HepG2 (cell line): ENCODE results near the gene HSP90AA1. TPM values are rescaled to one million over a fixed set of nuclear protein-coding genes. Genes with fewer than 3 reads are reported as not detected.

Experiments
- ATAC-seq: fragments of 200-7000 bp; cut with Tn5 transposase; 3 replicates; pipeline ENCODE4 v1.9.1; 2020; ENCODE audit warnings: mild to moderate bottlenecking, moderate library complexity
- BruUV-seq: library from RNA; stranded (reverse); fragments of 400-500 nt; replicated peaks from 2 replicates; lab custom pipeline; 2021; lab: Mats Ljungman, UMichigan
- CTCF ChIA-PET: fragments of 300-600 bp; formaldehyde crosslinking; extraction: SDS; loops from one replicate; lab custom pipeline; 2021; ENCODE audit warnings: low total read pairs, inconsistent platforms, low intra/inter-chr PET ratio; lab: Yijun Ruan, JAX
- POLR2A ChIA-PET: fragments of 350-600 bp; sonication (Branson Sonifier 250); formaldehyde crosslinking; loops from one replicate; lab custom pipeline; 2020; ENCODE audit warnings: antibody characterized with exemption, inconsistent platforms; lab: Yijun Ruan, JAX
- DNase-seq: peaks from one replicate; pipeline ENCODE4 v3.0.0-alpha.2; 2015; ENCODE audit warnings: low spot score
- FAIRE-seq: peaks from 3 replicates; lab custom pipeline; 2011; peaks lifted over from hg19 to GRCh38; lab: Jason Lieb, UNC
- H2AFZ ChIP-seq: one replicate; pipeline ENCODE4 v1.6.1; 2011; ENCODE audit warnings: low read length, inconsistent platforms
- H3K27ac ChIP-seq: fragments of 300-600 bp; 3 replicates; pipeline ENCODE4 v1.8.0; 2011; ENCODE audit warnings: mixed run types, mild to moderate bottlenecking, mixed read lengths, low read length, inconsistent platforms; ENCODE audit not compliant: insufficient read depth; ENCODE audit errors: extremely low read length
- H3K27me3 ChIP-seq, 2 experiments: fragments of 200-600 bp in 1 of 2; 2 replicates in 1 of 2; 3 replicates in 1 of 2; pipeline versions ENCODE4 v1.6.0 to v1.8.0; 2011; ENCODE audit warnings: low read length in 2 of 2, mild to moderate bottlenecking in 2 of 2, moderate library complexity in 2 of 2, inconsistent platforms in 1 of 2; ENCODE audit not compliant: insufficient read depth in 2 of 2, control insufficient read depth in 1 of 2
- H3K36me3 ChIP-seq, 2 experiments: fragments of 200-600 bp in 1 of 2; replicated peaks in 1 of 2; 2 replicates in 1 of 2; 3 replicates in 1 of 2; pipeline versions ENCODE4 v1.5.1 to v1.8.0; 2011; ENCODE audit warnings: low read length in 2 of 2, inconsistent platforms in 1 of 2; ENCODE audit not compliant: insufficient read depth in 2 of 2, control insufficient read depth in 1 of 2
- H3K4me1 ChIP-seq: 2 replicates; pipeline ENCODE4 v1.5.1; 2012; ENCODE audit warnings: low read length, inconsistent platforms; ENCODE audit not compliant: insufficient read depth
- H3K4me2 ChIP-seq: 2 replicates; pipeline ENCODE4 v1.6.0; 2011; ENCODE audit warnings: low read depth, low read length, inconsistent platforms
- H3K4me3 ChIP-seq, 3 experiments: fragments of 200-600 bp in 1 of 3; sonication (generic), shearing (Covaris generic) in 1 of 3; replicated peaks in 1 of 3; 2 replicates each; pipeline ENCODE4 v1.5.1; 2011 to 2016; ENCODE audit warnings: low read length in 3 of 3, inconsistent platforms in 2 of 3, low read depth in 2 of 3, mild to moderate bottlenecking in 2 of 3, control low read depth in 1 of 3, mixed read lengths in 1 of 3; ENCODE audit not compliant: insufficient read depth in 1 of 3
- H3K79me2 ChIP-seq: one replicate; pipeline ENCODE4 v1.6.1; 2011; ENCODE audit warnings: low read length, inconsistent platforms; ENCODE audit not compliant: insufficient read depth
- H3K9ac ChIP-seq: 2 replicates; pipeline ENCODE4 v1.6.0; 2011; ENCODE audit warnings: mild to moderate bottlenecking, low read depth, low read length, inconsistent platforms; ENCODE audit not compliant: insufficient read depth
- H3K9me3 ChIP-seq: 2 replicates; pipeline ENCODE4 v1.5.1; 2012; ENCODE audit warnings: mild to moderate bottlenecking, low read length
- H4K20me1 ChIP-seq: 2 replicates; pipeline ENCODE4 v1.6.0; 2011; ENCODE audit warnings: inconsistent platforms, mild to moderate bottlenecking, low read length, moderate library complexity; ENCODE audit not compliant: insufficient read depth
- ATF7 ChIP-seq, 2 experiments: fragments of 450-650 bp in 1 of 2; sonication (generic) in 1 of 2; formaldehyde crosslinking in 1 of 2; IDR thresholded peaks; 2 replicates each; pipeline versions ENCODE4 v1.4.0 to v1.6.1; 2016 to 2020; ENCODE audit warnings: antibody characterized with exemption in 1 of 2, mild to moderate bottlenecking in 1 of 2, missing genetic modification reagents in 1 of 2
- E2F1 ChIP-seq: sonication (generic); formaldehyde crosslinking; IDR thresholded peaks from 2 replicates; pipeline ENCODE4 v1.5.0; 2020; ENCODE audit warnings: missing genetic modification reagents
- NR2C2 ChIP-seq: sonication (generic); formaldehyde crosslinking; IDR thresholded peaks from 2 replicates; pipeline ENCODE4 v1.4.0; 2020; ENCODE audit warnings: missing genetic modification reagents, mild to moderate bottlenecking, moderate library complexity, borderline replicate concordance
- PRMT3 ChIP-seq: sonication (generic); formaldehyde crosslinking; IDR thresholded peaks from 2 replicates; pipeline ENCODE4 v1.8.1; 2022; ENCODE audit warnings: low read depth, mild to moderate bottlenecking, moderate library complexity, missing genetic modification reagents, borderline replicate concordance
- RFX3 ChIP-seq: IDR thresholded peaks from 2 replicates; pipeline ENCODE4 v1.6.1; 2016; ENCODE audit warnings: missing biosample characterization, missing genetic modification reagents
- SUZ12 ChIP-seq: fragments of 150-350 bp; IDR thresholded peaks from 2 replicates; pipeline ENCODE4 v1.6.1; 2014; ENCODE audit warnings: low read depth, low read length
- TBP ChIP-seq: sonication (generic); formaldehyde crosslinking; IDR thresholded peaks from 2 replicates; pipeline ENCODE4 v1.5.0; 2020; ENCODE audit warnings: missing genetic modification reagents
- ZFX ChIP-seq: sonication (generic); formaldehyde crosslinking; IDR thresholded peaks from 2 replicates; pipeline ENCODE4 v1.4.0; 2020; ENCODE audit warnings: mild to moderate bottlenecking, low read depth, missing genetic modification reagents, moderate library complexity
- ZFY ChIP-seq: sonication (generic); formaldehyde crosslinking; IDR thresholded peaks from 2 replicates; pipeline ENCODE4 v1.4.0; 2020; ENCODE audit warnings: missing genetic modification reagents
- ZNF12 ChIP-seq: sonication (generic); formaldehyde crosslinking; IDR thresholded peaks from 2 replicates; pipeline ENCODE4 v1.5.0; 2020; ENCODE audit warnings: missing genetic modification reagents
- ZNF263 ChIP-seq: sonication (generic); formaldehyde crosslinking; IDR thresholded peaks from 2 replicates; pipeline ENCODE4 v1.4.0; 2020; ENCODE audit warnings: missing genetic modification reagents
- ZNF282 ChIP-seq: fragments of 450-650 bp; IDR thresholded peaks from 2 replicates; pipeline ENCODE4 v1.6.1; 2018; ENCODE audit not compliant: partially characterized antibody
- ZNF564 ChIP-seq: sonication (generic); formaldehyde crosslinking; IDR thresholded peaks from 2 replicates; pipeline ENCODE4 v1.8.1; 2023; ENCODE audit warnings: mild to moderate bottlenecking, missing genetic modification reagents
- ZNF777 ChIP-seq: sonication (generic); formaldehyde crosslinking; IDR thresholded peaks from 2 replicates; pipeline ENCODE4 v1.4.0; 2020; ENCODE audit warnings: missing genetic modification reagents
- ZNF781 ChIP-seq: sonication (generic); formaldehyde crosslinking; IDR thresholded peaks from 2 replicates; pipeline ENCODE4 v1.5.1; 2020; ENCODE audit warnings: borderline replicate concordance, mild to moderate bottlenecking, missing genetic modification reagents; ENCODE audit errors: not compliant biosample characterization
- ZNF816 ChIP-seq: sonication (generic); formaldehyde crosslinking; IDR thresholded peaks from 2 replicates; pipeline ENCODE4 v1.8.0; 2022; ENCODE audit warnings: missing genetic modification reagents, mild to moderate bottlenecking, borderline replicate concordance
- WGBS: methylation state at CpG from one replicate; pipeline ENCODE4 v1.1.6; 2017; ENCODE audit warnings: low lambda C conversion rate; 5-methylcytosine and 5-hydroxymethylcytosine counted together
- in situ Hi-C: cut with HindIII; loops from 2 replicates; pipeline ENCODE4 v1.10.0; 2017; ENCODE audit warnings: low pct_unique_long_range_greater_than_20kb; ENCODE audit not compliant: extremely low pct_ligation_motif_present
- intact Hi-C: fragments of 100-400 bp; cut with micrococcal nuclease; formaldehyde crosslinking; loops from one replicate; pipeline ENCODE4 v1.10.0; 2022; ENCODE audit not compliant: unreplicated experiment
- polyA plus RNA-seq, 8 experiments: library from polyadenylated mRNA; depleted of rRNA in 3 of 8; stranded (reverse) in 7 of 8; unstranded in 1 of 8; fragments of >200 nt; fragmentation: Illumina TruSeq in 4 of 8; extraction: Trizol in 4 of 8; gene quantifications; 2 replicates each; pipeline versions ENCODE4 v1.2.1 to v1.2.3, GENCODE V29; 2011 to 2016; ENCODE audit warnings: low read depth in 4 of 8, missing spikeins in 1 of 8, mixed read lengths in 1 of 8; ENCODE audit not compliant: insufficient read depth in 1 of 8
- total RNA-seq, 5 experiments: library from RNA; depleted of rRNA; stranded (reverse); fragments of >200 nt; fragmentation: Illumina TruSeq; extraction: Trizol; gene quantifications; 2 replicates each; pipeline ENCODE4 v1.2.3, GENCODE V29; 2016; ENCODE audit warnings: low read depth in 1 of 5
- TF ChIP-seq, protein P1 (sequence below): sonication (generic); formaldehyde crosslinking; IDR thresholded peaks from 2 replicates; pipeline ENCODE4 v1.8.1; 2023; ENCODE audit warnings: mild to moderate bottlenecking, missing genetic modification reagents, borderline replicate concordance
- TF ChIP-seq, protein P2 (sequence below): sonication (generic); formaldehyde crosslinking; IDR thresholded peaks from 2 replicates; pipeline ENCODE4 v1.5.0; 2020; ENCODE audit warnings: mild to moderate bottlenecking, missing genetic modification reagents, borderline replicate concordance

Gene HSP90AA1
- total and polyA plus RNA-seq, 2 of the 13 experiments (the other 11 are each of a cell fraction or from before 2014, with no cell fraction given) = 262 to 636 TPM

DNA sequence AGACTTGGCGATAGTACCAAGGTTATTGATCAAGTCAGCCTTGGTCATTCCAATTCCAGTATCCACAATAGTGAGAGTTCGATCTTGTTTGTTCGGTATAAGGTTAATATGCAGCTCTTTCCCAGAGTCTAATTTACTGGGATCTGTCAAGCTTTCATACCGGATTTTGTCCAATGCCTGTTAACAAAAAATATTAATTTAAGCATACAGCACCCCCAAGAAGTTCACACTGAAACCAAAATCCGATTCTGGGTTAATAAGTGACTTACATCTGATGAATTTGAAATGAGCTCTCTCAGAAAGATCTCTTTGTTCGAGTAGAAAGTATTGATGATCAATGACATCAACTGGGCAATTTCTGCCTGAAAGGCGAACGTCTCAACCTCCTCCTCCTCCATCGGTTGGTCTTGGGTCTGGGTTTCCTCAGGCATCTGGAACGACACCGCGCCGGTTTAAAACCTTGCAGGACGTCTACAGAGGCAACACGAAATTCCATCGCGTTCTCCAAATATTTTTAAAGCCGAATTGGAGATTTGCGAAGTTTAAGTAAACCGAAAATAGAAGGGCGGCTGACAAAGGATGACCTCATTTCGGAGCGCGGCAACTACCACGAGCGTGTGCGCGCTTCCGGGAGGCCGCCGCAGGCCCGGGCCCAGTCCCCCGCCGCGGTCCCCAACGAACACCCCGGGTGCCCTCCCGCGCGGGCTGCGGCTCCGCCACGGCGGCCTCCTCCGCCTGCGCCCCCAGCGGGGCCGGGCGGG, 716 bp downstream of the HSP90AA1 start:
- Histone ChIP-seq H4K20me1 (peaks cover 32% of the 10 kb centered on the region), H3K27ac (peak overlapping the region; percentile 83), H2AFZ (no peak overlapping the region), H3K4me2 (peak overlapping the region; percentile 78), H3K27me3 (no peaks in the 10 kb centered on the region; a peak in 1 of 5 replicates), H3K9ac (peak overlapping the region; percentile 96), H3K4me3 (peak overlapping the region; percentile 84 to 91 (median 90)), H3K4me1 (peaks cover 55% of the 10 kb centered on the region), H3K36me3 (peaks cover 18 to 39% of the 10 kb centered on the region in 2 experiments), H3K9me3 (no peaks in the 10 kb centered on the region), H3K79me2 (peaks cover 40% of the 10 kb centered on the region)
- BruUV-seq = TSS peak; percentile 62
- DNase-seq = no peak
- ATAC-seq = peak; percentile 9
- in situ Hi-C loops (loop anchor here (25.0 kb wide), 1 partner anchor 374 kb away; no protein-coding TSS in a partner anchor), intact Hi-C loops (loop anchor here (2.0 kb wide), 1 partner anchor 123 kb away; no protein-coding TSS in a partner anchor)
- under 1% methylated on average over 14 of the region's 49 CpGs for WGBS
- CTCF ChIA-PET = no interaction called here
- FAIRE-seq = peak; percentile 18
- POLR2A ChIA-PET = interaction anchor here (1.4 kb wide), 1 partner anchor 33 kb away, joined by 3 read pairs; no protein-coding TSS in a partner anchor
- TF ChIP-seq ZNF816 (CRISPR knock-in tag) = no peak
- TF ChIP-seq ZFX (CRISPR knock-in tag) = no peak
- TF ChIP-seq, protein P1, sequence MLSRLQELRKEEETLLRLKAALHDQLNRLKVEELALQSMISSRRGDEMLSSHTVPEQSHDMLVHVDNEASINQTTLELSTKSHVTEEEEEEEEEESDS (CRISPR knock-in tag) = no peak
- TF ChIP-seq RFX3 (CRISPR knock-in tag) = no peak
- peak; percentile 19; the same call in 1 of the 2 replicates for TF ChIP-seq ATF7 (IDR thresholded peaks at IDR 0.05)
- TF ChIP-seq ATF7 (CRISPR knock-in tag; IDR thresholded peaks at IDR 0.05) = no peak
- TF ChIP-seq ZNF263 = 0 out of 2 replicates have a peak, but pooled peaks have one; percentile 17
- peak; percentile 60 for TF ChIP-seq ZFY (CRISPR knock-in tag)
- no peak for TF ChIP-seq E2F1 (CRISPR knock-in tag)
- no peak for TF ChIP-seq SUZ12
- TF ChIP-seq ZNF777 = 0 out of 2 replicates have a peak, but pooled peaks have one; percentile 32
- TF ChIP-seq ZNF564 (CRISPR knock-in tag) = 0 out of 2 replicates have a peak, but pooled peaks have one; percentile 12
- no peak for TF ChIP-seq ZNF12 (CRISPR knock-in tag)
- TF ChIP-seq, protein P2, sequence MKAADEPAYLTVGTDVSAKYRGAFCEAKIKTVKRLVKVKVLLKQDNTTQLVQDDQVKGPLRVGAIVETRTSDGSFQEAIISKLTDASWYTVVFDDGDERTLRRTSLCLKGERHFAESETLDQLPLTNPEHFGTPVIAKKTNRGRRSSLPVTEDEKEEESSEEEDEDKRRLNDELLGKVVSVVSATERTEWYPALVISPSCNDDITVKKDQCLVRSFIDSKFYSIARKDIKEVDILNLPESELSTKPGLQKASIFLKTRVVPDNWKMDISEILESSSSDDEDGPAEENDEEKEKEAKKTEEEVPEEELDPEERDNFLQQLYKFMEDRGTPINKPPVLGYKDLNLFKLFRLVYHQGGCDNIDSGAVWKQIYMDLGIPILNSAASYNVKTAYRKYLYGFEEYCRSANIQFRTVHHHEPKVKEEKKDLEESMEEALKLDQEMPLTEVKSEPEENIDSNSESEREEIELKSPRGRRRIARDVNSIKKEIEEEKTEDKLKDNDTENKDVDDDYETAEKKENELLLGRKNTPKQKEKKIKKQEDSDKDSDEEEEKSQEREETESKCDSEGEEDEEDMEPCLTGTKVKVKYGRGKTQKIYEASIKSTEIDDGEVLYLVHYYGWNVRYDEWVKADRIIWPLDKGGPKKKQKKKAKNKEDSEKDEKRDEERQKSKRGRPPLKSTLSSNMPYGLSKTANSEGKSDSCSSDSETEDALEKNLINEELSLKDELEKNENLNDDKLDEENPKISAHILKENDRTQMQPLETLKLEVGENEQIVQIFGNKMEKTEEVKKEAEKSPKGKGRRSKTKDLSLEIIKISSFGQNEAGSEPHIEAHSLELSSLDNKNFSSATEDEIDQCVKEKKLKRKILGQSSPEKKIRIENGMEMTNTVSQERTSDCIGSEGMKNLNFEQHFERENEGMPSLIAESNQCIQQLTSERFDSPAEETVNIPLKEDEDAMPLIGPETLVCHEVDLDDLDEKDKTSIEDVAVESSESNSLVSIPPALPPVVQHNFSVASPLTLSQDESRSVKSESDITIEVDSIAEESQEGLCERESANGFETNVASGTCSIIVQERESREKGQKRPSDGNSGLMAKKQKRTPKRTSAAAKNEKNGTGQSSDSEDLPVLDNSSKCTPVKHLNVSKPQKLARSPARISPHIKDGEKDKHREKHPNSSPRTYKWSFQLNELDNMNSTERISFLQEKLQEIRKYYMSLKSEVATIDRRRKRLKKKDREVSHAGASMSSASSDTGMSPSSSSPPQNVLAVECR (CRISPR knock-in tag) = 0 out of 2 replicates have a peak, but pooled peaks have one; percentile 14
- TF ChIP-seq ZNF781 (CRISPR knock-in tag) = no peak
- no peak for TF ChIP-seq ZNF282
- TF ChIP-seq PRMT3 (CRISPR knock-in tag) = 0 out of 2 replicates have a peak, but pooled peaks have one; percentile 2
- TF ChIP-seq TBP = no peak
- TF ChIP-seq NR2C2 = no peak
